ENCODE data around the gene RAB3GAP1.

Gene RAB3GAP1

GRCh38 chr2:135164431-135164830 is 112.3 kb downstream of the RAB3GAP1 start:
- no peak for DNase-seq (ENCODE audit: low spot score)

DNA sequence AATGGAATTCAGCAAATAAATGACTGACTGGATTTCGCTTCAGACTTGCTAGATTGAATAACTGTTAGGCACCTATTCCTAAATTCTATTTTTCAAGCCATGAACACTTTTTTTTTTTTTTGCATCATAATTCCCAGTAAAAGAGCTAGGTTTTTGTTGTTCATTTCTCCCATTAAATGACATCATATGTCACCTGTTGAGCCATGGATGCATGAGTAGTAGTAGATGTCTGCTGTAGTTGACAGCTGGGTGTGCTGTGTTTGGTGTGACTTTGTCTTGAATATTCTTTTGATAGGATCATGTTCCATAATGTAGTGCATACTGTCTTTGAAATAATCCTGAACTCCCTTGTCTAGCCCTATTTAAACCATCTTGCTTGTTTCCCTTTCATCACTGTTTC is 115.2 kb downstream of the RAB3GAP1 start:
- DNase-seq (ENCODE audit: low spot score): no peak

- no peak for DNase-seq (ENCODE audit: low spot score)
These were observed 116.2 kb downstream of the RAB3GAP1 start for GRCh38 chr2:135168204-135168856.

DNA sequence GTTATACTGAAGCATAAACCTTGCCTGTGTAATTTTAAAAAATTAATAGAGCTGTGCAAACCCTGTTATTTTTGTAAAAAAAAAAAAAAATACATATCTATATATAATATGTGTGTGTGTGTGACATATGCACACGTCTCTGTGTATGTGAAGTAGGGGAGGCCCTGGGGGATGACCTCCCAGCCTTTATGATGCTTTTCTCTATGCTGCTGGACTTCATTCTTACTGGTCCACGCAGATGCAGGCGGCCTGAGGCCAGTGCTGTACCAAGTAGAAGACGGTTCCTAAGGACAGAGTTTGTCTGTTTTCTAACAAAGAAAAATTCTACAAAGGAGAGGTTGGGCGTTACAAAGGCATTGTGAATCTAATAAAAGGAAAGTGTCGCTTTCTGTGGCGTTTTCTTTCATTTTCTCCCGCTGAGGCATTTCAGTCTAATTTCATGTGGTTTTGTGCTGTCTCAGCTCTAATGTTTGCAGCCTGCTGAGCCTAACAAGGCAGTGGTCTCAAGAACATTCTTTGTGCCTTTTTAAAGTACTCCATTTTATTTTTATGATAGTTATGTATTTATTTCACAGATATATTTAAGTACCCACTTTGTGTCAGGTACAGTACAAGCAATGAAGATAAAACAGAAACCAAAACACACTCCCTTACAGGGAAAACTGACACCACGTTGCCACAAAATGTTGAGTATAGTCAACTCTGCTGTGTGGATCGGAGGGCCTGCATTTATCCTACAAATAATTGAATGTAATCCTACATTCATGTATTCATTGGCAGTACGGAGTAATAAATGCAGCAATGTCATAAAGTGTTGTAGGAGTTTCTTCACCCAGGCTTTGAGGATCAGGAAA is 118.0 kb downstream of the RAB3GAP1 start:
- no peak for DNase-seq (ENCODE audit: low spot score)

DNA sequence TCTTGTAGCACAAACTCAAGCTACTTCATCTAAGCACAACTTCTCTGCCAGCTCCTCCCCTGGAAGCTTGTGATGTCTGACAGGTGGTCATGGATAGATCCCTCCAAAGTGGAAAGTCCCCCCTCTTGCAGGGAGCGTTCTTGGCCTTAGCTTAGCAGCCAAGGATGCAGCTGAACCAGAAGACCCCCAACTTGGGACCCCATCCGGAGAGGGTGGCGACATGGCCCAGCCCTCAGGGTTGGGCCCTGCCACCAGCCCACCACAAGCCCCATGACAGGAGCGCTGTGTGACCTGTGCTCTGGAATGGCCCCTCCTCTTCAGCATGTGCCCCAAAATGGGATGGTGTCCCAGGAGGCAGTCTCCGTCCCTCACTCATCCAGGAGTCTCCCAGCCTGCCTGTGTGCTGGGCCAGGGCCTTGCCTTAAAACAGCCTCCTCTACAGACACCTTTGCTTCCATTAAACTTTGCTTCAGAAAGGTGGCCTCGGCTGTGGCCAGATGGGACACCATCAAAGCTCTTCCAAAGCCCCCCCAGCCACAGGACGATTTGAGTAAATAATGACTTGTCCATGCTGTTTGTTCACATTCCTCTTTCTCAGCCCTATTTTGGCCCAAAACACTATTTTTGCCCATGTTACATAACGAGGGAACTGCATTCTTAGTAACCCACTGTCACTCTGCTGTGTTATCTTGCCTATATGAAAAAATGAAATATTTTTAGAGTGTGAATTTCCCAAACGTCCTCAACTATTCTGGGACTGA is 122.1 kb downstream of the RAB3GAP1 start:
- no peak for DNase-seq (ENCODE audit: low spot score)

- DNase-seq (ENCODE audit: low spot score): no peak
These were observed 122.7 kb downstream of the RAB3GAP1 start for GRCh38 chr2:135174810-135175093.

- no peak for DNase-seq (ENCODE audit: low spot score)
These were observed 123.1 kb downstream of the RAB3GAP1 start for GRCh38 chr2:135175177-135175576.

DNA sequence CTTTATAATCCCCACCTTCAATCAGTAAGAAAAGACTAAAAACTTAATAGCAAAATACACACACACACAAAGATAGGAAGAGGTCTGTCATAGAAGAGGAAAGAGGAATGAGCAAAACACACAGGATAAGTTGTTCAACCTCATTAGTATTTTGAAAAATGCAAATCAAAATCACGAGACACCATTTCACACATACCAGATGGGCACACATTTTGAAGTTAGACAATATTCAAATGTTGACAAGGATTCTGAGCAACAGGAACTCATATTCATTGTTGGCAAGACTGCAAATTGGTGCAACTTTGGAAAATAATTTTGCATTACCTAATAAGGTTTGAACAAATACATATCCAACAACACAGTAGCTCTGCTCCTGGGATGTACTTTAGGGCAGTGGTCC is 127.6 kb downstream of the RAB3GAP1 start:
- no peak for DNase-seq (ENCODE audit: low spot score)

DNA sequence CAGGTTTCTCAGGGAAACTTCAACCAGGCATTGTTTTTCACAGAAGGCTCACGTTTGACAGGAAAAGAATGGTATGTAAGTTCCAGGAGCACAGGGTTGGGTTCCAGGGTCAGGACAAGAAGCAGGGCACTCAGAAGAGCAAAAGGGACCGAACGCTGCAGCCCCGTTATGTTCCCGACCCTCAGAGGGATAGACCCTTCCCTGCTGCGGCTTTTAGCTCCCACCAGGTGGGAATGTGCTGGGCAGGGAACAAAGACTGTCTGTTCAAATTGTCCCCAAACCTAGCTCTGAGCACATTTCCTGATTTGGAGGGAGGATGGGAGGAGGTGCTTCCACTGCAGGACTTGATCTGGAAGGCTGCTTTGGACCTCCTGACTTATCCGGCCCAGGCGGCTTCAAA is 130.1 kb downstream of the RAB3GAP1 start:
- DNase-seq (ENCODE audit: low spot score): no peak

- DNase-seq (ENCODE audit: low spot score): no peak
These were observed 130.5 kb downstream of the RAB3GAP1 start for GRCh38 chr2:135182601-135183000.

GRCh38 chr2:135183822-135184221 is 131.7 kb downstream of the RAB3GAP1 start:
- no peak for DNase-seq (ENCODE audit: low spot score)

DNA sequence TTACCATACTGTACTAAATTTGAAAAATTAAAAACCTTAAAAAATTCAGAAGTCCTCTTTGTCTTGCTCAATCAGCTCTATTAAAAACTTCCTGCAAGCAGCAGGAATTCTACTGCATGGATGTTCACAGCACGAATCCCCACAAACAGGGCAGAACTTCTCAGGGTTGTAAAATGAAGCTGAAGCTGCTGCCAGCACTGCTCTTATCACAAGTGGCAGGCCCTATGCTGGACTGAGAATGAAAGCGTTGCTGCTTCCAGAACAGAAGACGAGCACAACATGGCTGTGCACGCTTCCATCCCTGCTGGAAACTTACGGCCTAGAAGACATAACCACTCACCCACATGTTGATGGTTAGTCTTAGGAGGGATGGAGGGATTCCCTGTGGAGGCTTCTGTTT is 134.0 kb downstream of the RAB3GAP1 start:
- DNase-seq (ENCODE audit: low spot score): no peak

GRCh38 chr2:135187270-135187669 is 135.2 kb downstream of the RAB3GAP1 start:
- DNase-seq (ENCODE audit: low spot score): no peak

GRCh38 chr2:135189148-135189547 is 137.1 kb downstream of the RAB3GAP1 start:
- no peak for DNase-seq (ENCODE audit: low spot score)

DNA sequence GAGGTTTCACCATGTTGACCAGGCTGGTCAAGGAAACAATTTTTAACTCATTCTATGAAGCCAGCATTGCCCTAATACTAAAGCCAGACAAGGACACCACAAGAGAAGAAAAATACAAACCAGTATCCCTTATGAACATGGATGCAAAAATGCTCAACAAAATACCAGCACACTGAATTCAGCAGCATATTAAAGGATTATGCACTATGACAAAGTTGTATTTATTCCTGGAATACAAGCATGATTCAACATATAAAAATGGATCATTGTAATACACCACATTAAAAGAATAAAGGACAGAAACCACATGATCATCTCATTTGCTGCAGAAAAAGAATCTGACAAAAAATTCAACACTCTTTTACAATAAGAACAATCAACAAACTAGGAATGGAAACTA is 138.7 kb downstream of the RAB3GAP1 start:
- DNase-seq (ENCODE audit: low spot score): no peak

- DNase-seq (ENCODE audit: low spot score): no peak
These were observed 146.4 kb downstream of the RAB3GAP1 start for GRCh38 chr2:135198481-135198880.

- DNase-seq (ENCODE audit: low spot score): no peak
These were observed 150.7 kb downstream of the RAB3GAP1 start for GRCh38 chr2:135202751-135203150.

DNA sequence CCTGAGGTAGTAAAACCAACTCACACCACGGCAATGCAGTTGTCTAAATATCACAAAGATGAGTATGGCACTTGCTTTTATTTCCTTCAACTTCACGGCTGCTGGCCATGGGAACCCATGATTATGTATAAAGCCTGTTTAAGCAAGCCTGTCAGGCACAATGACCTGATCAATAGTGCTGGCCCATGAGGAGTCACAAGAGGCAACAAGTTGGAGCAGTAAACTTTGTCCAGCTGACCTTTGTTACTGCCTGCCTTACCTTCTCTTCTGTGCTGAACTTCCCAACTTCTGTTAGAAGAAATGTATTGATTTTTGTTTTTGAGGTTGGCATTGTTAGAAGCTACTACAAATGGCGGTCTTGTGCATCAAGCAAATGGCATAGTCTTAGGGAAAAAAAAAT is 151.9 kb downstream of the RAB3GAP1 start:
- no peak for DNase-seq (ENCODE audit: low spot score)

DNA sequence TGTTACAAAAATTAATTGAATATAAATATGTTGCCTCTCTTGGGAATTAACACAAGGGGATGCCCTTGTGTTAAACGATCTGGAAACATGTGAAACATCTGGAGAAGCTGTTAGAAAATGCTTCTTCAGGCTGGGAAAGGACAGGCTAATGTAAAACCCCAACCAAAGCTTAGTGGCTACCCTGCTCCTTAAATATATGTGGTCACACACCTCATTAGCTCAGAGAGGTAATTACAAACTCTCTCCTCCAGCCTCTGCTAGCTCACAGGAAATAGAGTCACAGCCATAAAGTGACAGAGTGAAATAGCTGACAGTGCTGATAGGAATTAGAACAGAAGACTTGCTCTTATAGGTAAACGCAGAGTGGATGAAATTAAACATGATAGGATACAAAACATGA is 155.9 kb downstream of the RAB3GAP1 start:
- no peak for DNase-seq (ENCODE audit: low spot score)

DNA sequence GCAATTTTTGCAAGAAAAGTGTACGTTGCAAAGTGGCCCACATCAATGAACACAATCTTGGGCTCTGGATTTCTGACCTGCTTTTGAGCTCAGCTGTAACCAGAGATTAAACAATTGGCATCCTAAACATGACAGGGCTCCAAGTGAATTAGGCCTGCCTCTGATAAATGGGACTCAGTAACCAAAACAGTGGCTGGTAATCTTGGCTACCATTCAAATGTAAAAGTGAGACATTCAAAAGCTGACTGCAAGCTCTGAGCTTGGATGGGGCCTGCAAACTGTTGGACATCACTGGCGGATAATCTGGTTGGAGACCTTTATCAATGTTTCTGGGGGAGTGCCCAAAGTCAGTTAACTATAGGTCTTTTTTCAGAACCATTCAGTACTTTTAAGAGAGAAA is 160.7 kb downstream of the RAB3GAP1 start:
- no peak for DNase-seq (ENCODE audit: low spot score)

DNA sequence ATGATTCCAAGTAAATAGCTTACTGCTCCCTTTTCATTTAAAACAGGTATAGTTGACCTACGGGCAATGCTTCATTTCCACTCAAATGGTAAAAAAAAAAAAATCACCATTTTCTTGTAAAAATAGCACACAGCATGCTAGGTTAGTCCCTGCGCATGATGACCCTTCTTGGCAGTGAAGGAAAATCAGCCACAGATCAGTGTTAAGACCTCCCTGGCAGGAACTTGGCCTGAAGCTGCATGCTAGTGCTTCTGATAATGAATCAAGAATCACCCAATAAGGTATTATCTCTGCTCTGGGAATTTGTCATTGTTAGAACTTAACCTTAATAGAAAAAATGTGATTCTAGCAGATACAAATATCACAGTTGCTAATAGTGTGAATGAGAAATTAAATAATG is 166.3 kb downstream of the RAB3GAP1 start:
- no peak for DNase-seq (ENCODE audit: low spot score)

DNA sequence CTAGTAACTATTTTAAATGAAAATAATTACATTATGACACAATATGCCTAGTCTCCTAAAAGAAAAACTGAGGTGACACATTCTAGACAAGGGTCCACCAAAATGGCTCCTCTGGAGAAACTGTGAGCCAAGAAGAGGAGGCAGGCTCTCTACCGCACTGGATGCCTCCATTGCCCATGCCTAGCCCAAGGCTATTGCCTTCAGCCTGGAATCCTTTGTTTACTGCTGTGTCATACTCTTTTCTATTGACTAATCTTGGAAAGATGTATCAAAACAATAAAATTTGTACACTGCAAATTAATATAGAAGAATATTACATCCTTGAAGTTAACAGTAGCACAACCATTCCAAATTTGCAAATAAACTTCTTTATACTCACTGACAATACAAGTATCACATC is 167.1 kb downstream of the RAB3GAP1 start:
- DNase-seq (ENCODE audit: low spot score): no peak

Data from LoVo (cell line).